Keratinocyte (primary cell): ENCODE measurements around the gene ELL. TPM values are rescaled to one million over a fixed set of nuclear protein-coding genes. Genes with fewer than 3 reads are reported as not detected.

Source experiments
- DNase-seq: peaks from one replicate; pipeline ENCODE4 v3.0.0-alpha.2; 2011; ENCODE audit warnings: low read depth, missing footprints, low spot score
- FAIRE-seq: peaks from 2 replicates; lab custom pipeline; 2011; peaks lifted over from hg19 to GRCh38; lab: Jason Lieb, UNC
- H2AFZ ChIP-seq: 2 replicates; pipeline ENCODE4 v1.6.0; 2012; ENCODE audit warnings: low read length, control low read depth, inconsistent platforms; ENCODE audit not compliant: control insufficient read depth
- H3K27ac ChIP-seq: 2 replicates; pipeline ENCODE4 v1.5.1; 2011; ENCODE audit warnings: low read length; ENCODE audit not compliant: control insufficient read depth, insufficient read depth
- H3K27me3 ChIP-seq: 3 replicates; pipeline ENCODE4 v1.6.0; 2011; ENCODE audit warnings: low read length; ENCODE audit not compliant: control insufficient read depth, insufficient read depth; ENCODE audit errors: extremely low read depth
- H3K36me3 ChIP-seq, 2 experiments: 2 replicates in 1 of 2; 3 replicates in 1 of 2; pipeline ENCODE4 v1.5.1; 2011; ENCODE audit warnings: low read length in 2 of 2, mild to moderate bottlenecking in 1 of 2; ENCODE audit not compliant: control insufficient read depth in 2 of 2, insufficient read depth in 2 of 2; ENCODE audit errors: extremely low read depth in 1 of 2
- H3K4me1 ChIP-seq: 3 replicates; pipeline ENCODE4 v1.5.1; 2011; ENCODE audit warnings: low read length; ENCODE audit not compliant: control insufficient read depth, insufficient read depth; ENCODE audit errors: extremely low read depth
- H3K4me2 ChIP-seq: 3 replicates; pipeline ENCODE4 v1.6.0; 2011; ENCODE audit warnings: low read depth, low read length; ENCODE audit not compliant: control insufficient read depth, insufficient read depth; ENCODE audit errors: extremely low read depth
- H3K4me3 ChIP-seq, 3 experiments: fragments of 200-600 bp in 1 of 3; sonication (generic) in 1 of 3; 2 replicates in 2 of 3; 3 replicates in 1 of 3; pipeline ENCODE4 v1.5.1; 2011 to 2016; ENCODE audit warnings: low read length in 3 of 3, mild to moderate bottlenecking in 3 of 3, control low read depth in 2 of 3, inconsistent platforms in 1 of 3, low read depth in 1 of 3, mixed read lengths in 1 of 3, mixed run types in 1 of 3, moderate library complexity in 1 of 3; ENCODE audit not compliant: control insufficient read depth in 2 of 3, insufficient read depth in 2 of 3; ENCODE audit errors: extremely low read depth in 1 of 3
- H3K79me2 ChIP-seq: 2 replicates; pipeline ENCODE4 v1.6.0; 2012; ENCODE audit warnings: low read length; ENCODE audit not compliant: control insufficient read depth, insufficient read depth
- H3K9ac ChIP-seq: 3 replicates; pipeline ENCODE4 v1.6.0; 2011; ENCODE audit warnings: low read length; ENCODE audit not compliant: control insufficient read depth, insufficient read depth; ENCODE audit errors: extremely low read depth
- H3K9me1 ChIP-seq: 3 replicates; pipeline ENCODE4 v1.6.0; 2011; ENCODE audit warnings: low read length; ENCODE audit not compliant: control insufficient read depth, insufficient read depth; ENCODE audit errors: extremely low read depth
- H3K9me3 ChIP-seq: 2 replicates; pipeline ENCODE4 v1.5.1; 2012; ENCODE audit warnings: low read depth, low read length; ENCODE audit not compliant: control insufficient read depth
- H4K20me1 ChIP-seq: 3 replicates; pipeline ENCODE4 v1.6.0; 2011; ENCODE audit warnings: low read length; ENCODE audit not compliant: control insufficient read depth, insufficient read depth; ENCODE audit errors: extremely low read depth
- CTCF ChIP-seq, 3 experiments: IDR thresholded peaks in 1 of 3; conservative IDR thresholded peaks in 1 of 3; optimal IDR thresholded peaks in 1 of 3; 2 replicates in 2 of 3; 3 replicates in 1 of 3; pipeline versions ENCODE3 to v1.5.1; 2011; ENCODE audit warnings: low read length in 3 of 3, mild to moderate bottlenecking in 3 of 3, moderate library complexity in 2 of 3, control low read depth in 1 of 3, inconsistent platforms in 1 of 3; ENCODE audit not compliant: insufficient read depth in 2 of 3; ENCODE audit errors: extremely low read depth in 1 of 3
- EZH2 ChIP-seq: IDR thresholded peaks from one replicate; pipeline ENCODE4 v1.6.1; 2012; ENCODE audit warnings: inconsistent platforms, mild to moderate bottlenecking, low read length, moderate library complexity
- dilution Hi-C: fragments of 300-500 bp; cut with MboI; formaldehyde crosslinking; loops from one replicate; pipeline ENCODE4 v1.7.0; 2020; ENCODE audit warnings: low sequenced_read_pairs; ENCODE audit not compliant: extremely low pct_ligation_motif_present
- polyA plus RNA-seq, 5 experiments: library from polyadenylated mRNA; depleted of rRNA in 3 of 5; stranded (reverse) in 3 of 5; stranded (forward) in 1 of 5; unstranded in 1 of 5; fragments of >200 nt; gene quantifications; 1 replicate in 1 of 5; 2 replicates in 3 of 5; 3 replicates in 1 of 5; pipeline versions ENCODE4 v1.2.1 to v1.2.3, GENCODE V29; 2011 to 2012; ENCODE audit warnings: missing spikeins in 2 of 5, low read depth in 1 of 5, low replicate concordance in 1 of 5

The ELL gene
- polyA plus RNA-seq, 1 donor (not counting 4 experiments of a cell fraction or from before 2014, with no cell fraction given), result 4.4 TPM

DNA sequence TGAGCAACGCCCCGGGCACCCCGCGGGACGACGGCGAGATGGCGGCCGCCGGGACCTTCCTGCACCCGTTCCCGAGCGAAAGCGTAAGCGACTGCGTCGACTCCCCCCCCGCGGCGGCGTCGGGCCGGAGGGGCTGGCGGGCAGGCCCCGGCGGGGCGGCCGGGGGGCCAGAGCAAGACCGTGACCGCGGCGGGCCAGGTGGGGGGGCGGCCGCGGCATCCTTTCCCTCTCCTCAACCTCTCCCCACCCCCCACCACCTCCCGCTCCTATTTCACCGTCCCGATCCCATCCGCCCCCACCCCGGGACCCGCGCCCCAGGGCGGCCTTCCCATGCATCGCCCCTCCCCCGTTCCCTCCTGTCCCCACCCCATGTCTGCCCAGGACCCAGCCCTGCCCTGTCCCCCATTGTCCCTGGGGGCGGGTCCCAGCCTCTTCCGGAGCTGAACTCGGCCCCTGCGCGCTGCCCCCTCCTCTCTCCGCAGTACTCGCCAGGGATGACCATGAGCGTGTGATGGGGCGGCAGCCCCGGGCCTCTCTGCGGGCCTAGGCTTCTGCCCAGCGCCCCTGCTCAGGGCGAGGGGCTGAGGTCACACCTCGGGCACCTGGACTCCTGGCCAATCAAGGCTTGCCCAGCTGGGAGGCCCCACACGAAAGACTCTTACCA lies 88.0 kb downstream of the ELL start:
- Histone ChIP-seq H3K27me3 (no peaks in the 10 kb centered on the region), H3K27ac (no peak overlapping the region), H3K4me1 (peaks cover 10% of the 10 kb centered on the region), H3K9me1 (no peaks in the 10 kb centered on the region), H3K9ac (no peak overlapping the region), H3K4me2 (no peak overlapping the region), H3K9me3 (no peaks in the 10 kb centered on the region), H2AFZ (no peak overlapping the region), H3K36me3 (peaks cover 0 to 1% of the 10 kb centered on the region in 2 experiments), H3K4me3 (no peak overlapping the region), H4K20me1 (no peaks in the 10 kb centered on the region), H3K79me2 (no peaks in the 10 kb centered on the region)
- dilution Hi-C loops, result no loop called here
- FAIRE-seq (no peak), DNase-seq (no peak)
- TF ChIP-seq EZH2 (no peak), CTCF (optimal IDR thresholded peaks at IDR 0.05 in 1 of 3, IDR thresholded peaks at IDR 0.05 in 1 of 3, conservative IDR thresholded peaks at IDR 0.05 in 1 of 3; ENCODE audit: extremely low read depth in 1 of 3, insufficient read depth in 2 of 3, low read length in 3 of 3) (no peak)

- Histone ChIP-seq H3K27me3 (no peaks in the 10 kb centered on the region), H3K4me3 (peak overlapping the region in 1 of 3 experiments; percentile 16), H2AFZ (no peak overlapping the region), H3K9me1 (no peaks in the 10 kb centered on the region), H3K36me3 (peaks cover 0 to 1% of the 10 kb centered on the region in 2 experiments), H3K27ac (no peak overlapping the region), H3K79me2 (no peaks in the 10 kb centered on the region), H3K9me3 (no peaks in the 10 kb centered on the region), H3K9ac (no peak overlapping the region), H3K4me1 (peaks cover 3% of the 10 kb centered on the region), H3K4me2 (peak overlapping the region; percentile 10), H4K20me1 (no peaks in the 10 kb centered on the region)
- FAIRE-seq, result no peak
- dilution Hi-C loops, result no loop called here
- TF ChIP-seq CTCF (optimal IDR thresholded peaks at IDR 0.05 in 1 of 3, IDR thresholded peaks at IDR 0.05 in 1 of 3, conservative IDR thresholded peaks at IDR 0.05 in 1 of 3; ENCODE audit: extremely low read depth in 1 of 3, insufficient read depth in 2 of 3, low read length in 3 of 3), result no peak
- no peak for TF ChIP-seq EZH2
- DNase-seq, result no peak
Observed at GRCh38 chr19:18433015-18433691, 88.7 kb downstream of the ELL start.
